OCI-LY7 (cell line): ENCODE measurements around the gene HOXD4. TPM values are rescaled to one million over a fixed set of nuclear protein-coding genes. Genes with fewer than 3 reads are reported as not detected.

Experiments used
- BruUV-seq: library from RNA; stranded (reverse); fragments of 400-500 nt; replicated peaks from 2 replicates; lab custom pipeline; 2021; lab: Mats Ljungman, UMichigan
- CTCF ChIA-PET: fragments of 300-600 bp; sonication (Branson Sonifier 250); formaldehyde crosslinking; loops from one replicate; lab custom pipeline; 2022; ENCODE audit warnings: antibody characterized with exemption; ENCODE audit not compliant: unreplicated experiment; lab: Charles Lee
- POLR2A ChIA-PET: fragments of 300-600 bp; sonication (Branson Sonifier 250); formaldehyde crosslinking; loops from one replicate; lab custom pipeline; 2022; ENCODE audit warnings: antibody characterized with exemption; lab: Charles Lee
- DNase-seq: peaks from one replicate; pipeline ENCODE4 v3.0.0-alpha.2; 2015; ENCODE audit warnings: low spot score
- H2AFZ ChIP-seq: fragments of 200-600 bp; sonication (generic), shearing (Covaris generic); 2 replicates; pipeline ENCODE4 v1.6.1; 2014; ENCODE audit warnings: mild to moderate bottlenecking, antibody characterized with exemption, low read length, moderate library complexity
- H3K27ac ChIP-seq: fragments of 200-600 bp; sonication (generic); 2 replicates; pipeline ENCODE4 v1.5.1; 2014; ENCODE audit warnings: mixed run types, low read depth, mild to moderate bottlenecking, moderate library complexity, low read length, inconsistent platforms; ENCODE audit not compliant: poor library complexity, severe bottlenecking
- H3K36me3 ChIP-seq: fragments of 200-600 bp; sonication (generic); 2 replicates; pipeline ENCODE4 v1.6.1; 2014; ENCODE audit warnings: mild to moderate bottlenecking, antibody characterized with exemption, low read length, moderate library complexity, mixed read lengths; ENCODE audit not compliant: insufficient read depth
- H3K4me1 ChIP-seq: fragments of 200-600 bp; sonication (generic); 2 replicates; pipeline ENCODE4 v1.5.1; 2014; ENCODE audit warnings: mild to moderate bottlenecking, low read length; ENCODE audit not compliant: insufficient read depth, poor library complexity, severe bottlenecking
- H3K4me2 ChIP-seq: fragments of 200-600 bp; sonication (generic); 2 replicates; pipeline ENCODE4 v1.6.1; 2014; ENCODE audit warnings: mild to moderate bottlenecking, low read length
- H3K4me3 ChIP-seq: fragments of 200-600 bp; sonication (generic); 2 replicates; pipeline ENCODE4 v1.5.1; 2014; ENCODE audit warnings: mild to moderate bottlenecking, low read depth, low read length; ENCODE audit not compliant: poor library complexity, severe bottlenecking
- H3K79me2 ChIP-seq: fragments of 200-600 bp; sonication (generic); 2 replicates; pipeline ENCODE4 v1.6.1; 2016; ENCODE audit warnings: low read depth, mild to moderate bottlenecking, low read length, moderate library complexity, mixed read lengths; ENCODE audit not compliant: insufficient read depth
- H3K9me2 ChIP-seq: fragments of 200-600 bp; sonication (generic); 2 replicates; pipeline ENCODE4 v1.6.1; 2016; ENCODE audit warnings: mild to moderate bottlenecking, low read length, mixed read lengths; ENCODE audit not compliant: insufficient read depth
- H3K9me3 ChIP-seq: fragments of 200-600 bp; sonication (generic); 2 replicates; pipeline ENCODE4 v1.6.1; 2014; ENCODE audit warnings: mild to moderate bottlenecking, mixed run types, low read length, mixed read lengths
- H4K20me1 ChIP-seq: fragments of 200-600 bp; sonication (generic); 2 replicates; pipeline ENCODE4 v1.6.1; 2014; ENCODE audit warnings: mild to moderate bottlenecking, antibody characterized with exemption, low read length, moderate library complexity, mixed read lengths; ENCODE audit not compliant: insufficient read depth
- CTCF ChIP-seq: fragments of 200-600 bp; sonication (generic); conservative IDR thresholded peaks from 2 replicates; pipeline ENCODE4 v1.5.1; 2014; ENCODE audit warnings: mild to moderate bottlenecking, antibody characterized with exemption, low read length, moderate library complexity, mixed read lengths
- EZH2phosphoT487 ChIP-seq: fragments of 200-600 bp; sonication (generic); IDR thresholded peaks from 2 replicates; pipeline ENCODE4 v1.6.1; 2018; ENCODE audit warnings: low read depth, borderline replicate concordance, mild to moderate bottlenecking, mixed run types, antibody characterized with exemption, low read length, moderate library complexity, mixed read lengths
- intact Hi-C: fragments of 100-400 bp; cut with micrococcal nuclease; formaldehyde crosslinking; loops from one replicate; pipeline ENCODE4 v1.10.0; 2022; ENCODE audit not compliant: unreplicated experiment
- total RNA-seq, 2 experiments: library from RNA; depleted of rRNA in 1 of 2; stranded (reverse); fragments of >200 nt in 1 of 2; shearing (Covaris generic) in 1 of 2; gene quantifications; 2 replicates each; pipeline ENCODE4 v1.2.3, GENCODE V29; 2014 to 2022

The HOXD4 gene
- total RNA-seq, 2 experiments from 2014 or later = not detected

- no peaks in the 10 kb centered on the region for H3K4me1 ChIP-seq
- ChIA-PET POLR2A (no interaction called here), CTCF (no interaction called here)
- no peak overlapping the region for H2AFZ ChIP-seq
- no peaks in the 10 kb centered on the region for H4K20me1 ChIP-seq
- H3K27ac ChIP-seq = no peak overlapping the region
- H3K9me2 ChIP-seq = no peaks in the 10 kb centered on the region
- DNase-seq = no peak
- no peak overlapping the region for H3K4me3 ChIP-seq
- H3K9me3 ChIP-seq = no peaks in the 10 kb centered on the region
- no TSS peak for BruUV-seq
- H3K36me3 ChIP-seq = no peaks in the 10 kb centered on the region
- TF ChIP-seq CTCF (no peak), EZH2phosphoT487 (no peak)
- no peak overlapping the region for H3K4me2 ChIP-seq
- intact Hi-C loops = no loop called here
- H3K79me2 ChIP-seq = no peaks in the 10 kb centered on the region
Measured at GRCh38 chr2:176150584-176151441, 537 bp upstream of the HOXD4 start.

- no peaks in the 10 kb centered on the region for H3K9me3 ChIP-seq
- no peaks in the 10 kb centered on the region for H3K4me1 ChIP-seq
- H3K4me2 ChIP-seq = no peak overlapping the region
- DNase-seq = no peak
- ChIA-PET CTCF (no interaction called here), POLR2A (no interaction called here)
- no TSS peak for BruUV-seq
- no peak for TF ChIP-seq EZH2phosphoT487
- no peak for TF ChIP-seq CTCF
- H3K79me2 ChIP-seq = no peaks in the 10 kb centered on the region
- H3K27ac ChIP-seq = no peak overlapping the region
- no peaks in the 10 kb centered on the region for H3K9me2 ChIP-seq
- H3K4me3 ChIP-seq = no peak overlapping the region
- no peaks in the 10 kb centered on the region for H4K20me1 ChIP-seq
- H2AFZ ChIP-seq = no peak overlapping the region
- intact Hi-C loops = no loop called here
- H3K36me3 ChIP-seq = no peaks in the 10 kb centered on the region
Measured at GRCh38 chr2:176152350-176153181, 1.2 kb downstream of the HOXD4 start.
